ENCODE results near the gene CXCL17.
"Not testable (repeated sequence)": the region's sequence is repeated elsewhere in the genome, so short reads cannot be mapped to it uniquely, and the experiment has no call there.

- not testable (repeated sequence) for TF ChIP-seq POLR2A, CTCF (IDR thresholded peaks at IDR 0.05)
Observed at GRCh38 chr19:42485036-42485435, 42.3 kb upstream of the CXCL17 start.
